Measurements from ENCODE around the gene MCAT. TPM values are rescaled to one million over a fixed set of nuclear protein-coding genes. Genes with fewer than 3 reads are reported as not detected.

The MCAT gene
- total and polyA plus RNA-seq, 12 donors: 12.8 to 33.4 (median 15.3) TPM

DNA sequence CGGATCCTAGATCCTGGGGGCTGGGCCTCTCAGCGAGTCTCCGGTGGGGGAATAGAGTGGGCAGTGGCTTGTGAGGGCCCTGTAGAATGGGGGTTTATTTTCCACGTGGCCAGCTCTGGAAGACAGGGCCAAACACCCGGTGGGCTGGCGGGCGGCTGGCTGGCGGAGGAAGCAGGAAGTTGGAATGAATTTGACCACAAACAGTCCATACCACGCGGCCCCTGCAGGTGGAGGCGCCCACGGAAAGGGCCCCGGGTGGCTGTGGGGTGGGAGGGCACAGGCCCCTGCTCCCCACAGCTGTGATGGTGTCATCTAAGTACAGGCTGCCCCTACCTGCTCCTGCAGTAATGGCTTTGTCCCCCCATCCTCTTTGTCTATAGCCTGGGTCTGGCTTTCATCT lies 15.1 kb downstream of the MCAT start:
- H3K27ac ChIP-seq: no peak overlapping the region
- H3K9me3 ChIP-seq: no peaks in the 10 kb centered on the region
- H3K4me3 ChIP-seq: no peak overlapping the region
- H3K36me3 ChIP-seq: peaks cover 0 to 26% (median 0%) of the 10 kb centered on the region in 9 donors
- ATAC-seq (no peak), DNase-seq (no peak)
- 73 to 85% methylated on average over 13 of the region's 13 CpGs for WGBS, 2 donors
- H3K27me3 ChIP-seq: no peaks in the 10 kb centered on the region
- TF ChIP-seq, protein P1, sequence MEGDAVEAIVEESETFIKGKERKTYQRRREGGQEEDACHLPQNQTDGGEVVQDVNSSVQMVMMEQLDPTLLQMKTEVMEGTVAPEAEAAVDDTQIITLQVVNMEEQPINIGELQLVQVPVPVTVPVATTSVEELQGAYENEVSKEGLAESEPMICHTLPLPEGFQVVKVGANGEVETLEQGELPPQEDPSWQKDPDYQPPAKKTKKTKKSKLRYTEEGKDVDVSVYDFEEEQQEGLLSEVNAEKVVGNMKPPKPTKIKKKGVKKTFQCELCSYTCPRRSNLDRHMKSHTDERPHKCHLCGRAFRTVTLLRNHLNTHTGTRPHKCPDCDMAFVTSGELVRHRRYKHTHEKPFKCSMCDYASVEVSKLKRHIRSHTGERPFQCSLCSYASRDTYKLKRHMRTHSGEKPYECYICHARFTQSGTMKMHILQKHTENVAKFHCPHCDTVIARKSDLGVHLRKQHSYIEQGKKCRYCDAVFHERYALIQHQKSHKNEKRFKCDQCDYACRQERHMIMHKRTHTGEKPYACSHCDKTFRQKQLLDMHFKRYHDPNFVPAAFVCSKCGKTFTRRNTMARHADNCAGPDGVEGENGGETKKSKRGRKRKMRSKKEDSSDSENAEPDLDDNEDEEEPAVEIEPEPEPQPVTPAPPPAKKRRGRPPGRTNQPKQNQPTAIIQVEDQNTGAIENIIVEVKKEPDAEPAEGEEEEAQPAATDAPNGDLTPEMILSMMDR (IDR thresholded peaks at IDR 0.05): no peak
- peaks cover 0 to 43% (median 14%) of the 10 kb centered on the region in 9 donors for H3K4me1 ChIP-seq
- intact Hi-C loops (cut with DNase I): no loop called here

DNA sequence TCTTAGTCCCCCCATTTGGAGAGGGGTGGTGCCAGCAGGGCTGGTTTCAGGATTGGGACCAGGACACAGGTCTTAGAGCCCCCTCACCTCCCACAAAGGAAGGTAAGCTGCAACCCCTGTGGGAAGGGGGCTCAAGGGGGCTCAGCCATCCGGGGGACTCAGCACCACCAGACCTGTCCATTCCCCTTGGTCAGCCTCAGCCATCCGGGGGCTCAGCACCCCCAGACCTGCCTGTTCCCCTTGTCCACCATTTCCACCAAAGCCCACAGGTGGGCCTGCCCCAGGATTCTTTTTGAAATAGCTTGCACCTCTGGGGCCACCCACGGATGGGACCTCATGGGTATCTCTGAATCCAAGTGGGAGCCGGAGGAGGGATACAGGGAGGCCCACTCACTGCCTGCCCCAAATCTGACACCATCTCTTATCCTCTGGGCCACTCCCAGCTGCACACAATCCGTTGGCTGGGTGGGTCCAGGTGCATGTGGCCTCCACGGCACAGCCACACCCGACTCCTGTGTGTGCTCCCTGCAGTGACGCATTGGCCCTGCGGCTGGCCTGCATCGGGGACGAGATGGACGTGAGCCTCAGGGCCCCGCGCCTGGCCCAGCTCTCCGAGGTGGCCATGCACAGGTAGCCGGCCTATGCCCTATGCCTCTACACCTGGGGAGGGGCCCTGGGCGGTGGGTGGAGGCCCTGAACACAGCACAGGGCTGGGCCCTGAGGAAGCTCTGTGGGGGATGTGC lies 15.9 kb downstream of the MCAT start:
- WGBS, 2 donors: 91 to 92% methylated on average over 17 of the region's 17 CpGs
- Histone ChIP-seq H3K9me3 (no peaks in the 10 kb centered on the region), H3K36me3 (peaks cover 0 to 18% (median 0%) of the 10 kb centered on the region in 9 donors), H3K4me1 (peaks cover 0 to 43% (median 13%) of the 10 kb centered on the region in 9 donors), H3K4me3 (no peak overlapping the region), H3K27me3 (no peaks in the 10 kb centered on the region), H3K27ac (no peak overlapping the region)
- intact Hi-C loops (cut with DNase I): no loop called here
- TF ChIP-seq, protein P1 (IDR thresholded peaks at IDR 0.05): no peak
- DNase-seq (no peak), ATAC-seq (peak in 1 of 8 donors; percentile 12)

DNA sequence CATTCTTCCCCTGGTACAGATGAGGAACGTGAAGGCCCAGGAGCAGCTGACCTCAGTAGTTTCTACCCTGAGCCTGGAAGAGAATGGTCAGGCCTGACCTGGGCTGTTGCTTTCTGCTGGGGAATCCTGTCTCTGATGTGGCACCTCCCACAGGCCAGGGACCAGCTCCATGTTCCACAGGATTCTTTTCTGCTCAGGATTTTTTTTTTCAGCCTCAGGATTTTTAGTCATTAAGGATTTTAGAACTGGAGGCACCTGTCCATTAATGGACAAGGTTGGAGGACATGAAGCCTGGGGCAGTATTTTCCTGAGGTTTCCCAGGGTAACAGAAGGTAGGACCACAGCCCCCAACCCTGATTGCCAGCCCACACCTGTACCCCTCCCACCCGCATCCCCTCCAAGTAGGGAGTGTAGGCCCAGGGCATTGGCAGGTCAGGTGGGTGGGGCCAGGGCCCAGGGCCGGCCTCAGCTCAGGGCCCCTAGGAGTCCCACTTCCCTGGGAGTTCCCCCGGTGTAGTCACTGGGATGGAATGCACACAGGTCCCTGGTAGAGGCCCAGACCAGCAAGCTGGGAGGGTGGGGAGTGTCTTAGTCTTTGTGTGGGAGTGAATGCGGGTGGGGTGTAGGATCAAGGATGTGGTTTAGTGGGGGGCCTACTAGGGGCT lies 16.6 kb downstream of the MCAT start:
- H3K4me1 ChIP-seq: peaks cover 0 to 40% (median 8%) of the 10 kb centered on the region in 9 donors
- 58 to 59% methylated on average over 5 of the region's 5 CpGs for WGBS, 2 donors
- peaks cover 0 to 11% (median 0%) of the 10 kb centered on the region in 9 donors for H3K36me3 ChIP-seq
- H3K27me3 ChIP-seq: no peaks in the 10 kb centered on the region
- intact Hi-C loops (cut with DNase I): no loop called here
- no peak overlapping the region for H3K4me3 ChIP-seq
- H3K27ac ChIP-seq: no peak overlapping the region
- TF ChIP-seq, protein P1 (IDR thresholded peaks at IDR 0.05): no peak
- DNase-seq (no peak), ATAC-seq (peak in 2 of 8 donors; percentile 20 to 23)
- no peaks in the 10 kb centered on the region for H3K9me3 ChIP-seq

DNA sequence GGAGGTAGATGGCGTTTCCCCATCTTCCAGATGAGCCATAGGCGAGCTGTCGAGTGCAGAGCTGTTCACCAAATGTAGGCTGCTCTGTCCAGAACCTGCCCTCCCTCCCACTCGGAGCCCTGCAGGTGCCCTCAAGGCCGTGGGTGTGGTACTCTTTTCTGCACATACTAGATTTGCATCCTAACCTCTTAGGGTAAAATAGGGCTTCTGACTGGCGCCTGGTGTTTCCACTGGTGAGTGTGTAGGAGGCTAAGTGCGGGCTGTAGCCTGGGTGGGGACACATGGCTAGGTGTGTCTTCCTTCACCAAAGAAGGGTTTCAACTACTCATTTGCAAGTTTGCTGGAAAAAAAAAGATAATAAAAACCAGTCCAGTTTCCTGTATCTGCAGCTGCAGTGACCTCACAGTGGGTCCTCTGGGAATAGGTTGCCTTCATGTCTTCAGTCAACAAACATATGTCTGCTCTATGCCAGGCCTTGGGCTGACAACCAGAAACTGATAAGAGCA lies 24.2 kb downstream of the MCAT start:
- intact Hi-C loops (cut with DNase I): no loop called here
- Histone ChIP-seq H3K36me3 (no peaks in the 10 kb centered on the region), H3K27ac (no peak overlapping the region), H3K4me1 (peaks cover 0 to 25% (median 0%) of the 10 kb centered on the region in 9 donors), H3K27me3 (peaks cover 0 to 7% (median 0%) of the 10 kb centered on the region in 7 donors), H3K4me3 (no peak overlapping the region), H3K9me3 (no peaks in the 10 kb centered on the region)
- WGBS, 2 donors: 77 to 80% methylated on average over 7 of the region's 7 CpGs
- TF ChIP-seq, protein P1 (IDR thresholded peaks at IDR 0.05): no peak
- DNase-seq: no peak
- ATAC-seq: peak in 2 of 8 donors; percentile 6 to 14

Data from heart right ventricle (tissue), 16 donors.